GM18907 (cell line): ENCODE measurements around the gene ST14.

Source experiments
- ATAC-seq: cut with Tn5 transposase; IDR thresholded peaks from one replicate; pipeline ENCODE4 v1.9.1; 2021; ENCODE audit warnings: mild to moderate bottlenecking, moderate library complexity; ENCODE audit not compliant: unreplicated experiment

ST14 gene

GRCh38 chr11:130133716-130134115 is 25.9 kb upstream of the ST14 start:
- no peak for ATAC-seq

- no peak for ATAC-seq
Measured at GRCh38 chr11:130136107-130136506, 23.5 kb upstream of the ST14 start.

DNA sequence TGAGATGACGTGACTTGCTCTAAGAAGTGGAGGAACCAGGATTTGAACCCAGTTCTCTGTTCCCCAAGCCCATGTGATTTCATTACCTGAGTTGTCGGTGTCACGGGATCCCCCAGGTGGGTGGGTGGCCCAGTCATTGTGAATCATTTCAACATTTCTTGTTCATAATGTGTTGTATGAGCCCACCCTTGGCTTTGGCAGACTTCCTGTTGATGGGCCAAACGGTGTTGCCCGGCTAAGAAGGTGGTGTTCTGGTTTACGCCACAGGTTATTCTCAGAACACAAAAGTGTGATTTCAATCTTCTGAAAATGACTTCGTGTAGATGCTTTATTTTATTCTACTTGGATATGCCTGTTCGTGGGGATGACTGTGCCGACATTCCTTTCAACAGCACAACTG is 21.6 kb upstream of the ST14 start:
- ATAC-seq: no peak

- no peak for ATAC-seq
Measured at GRCh38 chr11:130139401-130139800, 20.2 kb upstream of the ST14 start.

DNA sequence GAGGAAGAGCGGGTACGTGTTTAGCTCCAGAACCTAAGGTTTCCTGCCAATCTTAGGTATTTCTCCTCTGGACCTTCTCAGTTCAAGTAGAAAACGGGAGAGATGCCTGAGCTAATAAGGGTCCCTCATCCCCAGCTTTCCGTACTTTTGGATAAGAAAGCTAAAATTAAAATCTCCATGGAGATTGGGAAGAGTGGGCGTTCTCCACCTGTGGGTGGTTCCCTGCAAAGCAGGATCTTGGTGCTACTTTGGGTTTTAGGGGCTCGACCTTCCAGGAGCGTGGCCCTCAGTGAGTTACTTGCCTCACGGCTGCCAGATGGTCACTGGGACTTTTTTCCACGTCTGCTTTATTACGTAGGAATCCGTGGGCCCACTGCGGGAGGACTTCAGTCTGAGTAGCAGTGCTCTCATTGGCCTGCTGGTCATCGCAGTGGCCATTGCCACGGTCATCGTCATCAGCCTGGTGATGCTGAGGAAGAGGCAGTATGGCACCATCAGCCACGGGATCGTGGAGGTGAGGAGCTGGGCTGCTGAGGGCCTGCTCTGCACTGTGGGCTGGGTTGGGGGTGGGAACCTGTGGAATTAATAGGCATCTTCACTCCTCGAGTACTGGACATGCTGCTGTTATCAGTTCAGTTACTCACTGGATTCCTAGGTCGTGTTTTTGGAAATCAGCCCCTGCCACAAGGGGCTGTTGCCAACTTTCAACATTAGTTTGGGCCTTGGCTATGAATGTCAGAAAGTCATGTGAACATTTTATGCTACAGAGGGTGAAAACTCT is 17.8 kb upstream of the ST14 start:
- ATAC-seq: no peak

DNA sequence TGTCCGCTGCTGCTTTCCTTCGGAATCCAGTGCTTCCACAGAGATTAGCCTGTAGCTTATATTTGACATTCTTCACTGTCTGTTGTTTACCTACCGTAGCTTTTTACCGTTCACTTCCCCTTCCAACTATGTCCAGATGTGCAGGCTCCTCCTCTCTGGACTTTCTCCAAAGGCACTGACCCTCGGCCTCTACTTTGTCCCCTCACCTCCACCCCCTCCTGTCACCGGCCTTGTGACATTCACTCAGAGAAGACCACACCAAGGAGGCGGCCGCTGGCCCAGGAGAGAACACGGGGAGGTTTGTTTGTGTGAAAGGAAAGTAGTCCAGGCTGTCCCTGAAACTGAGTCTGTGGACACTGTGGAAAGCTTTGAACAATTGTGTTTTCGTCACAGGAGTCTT is 15.4 kb upstream of the ST14 start:
- no peak for ATAC-seq

- no peak for ATAC-seq
Measured at GRCh38 chr11:130144861-130145281, 14.7 kb upstream of the ST14 start.

- ATAC-seq: no peak
Measured at GRCh38 chr11:130145311-130145812, 14.2 kb upstream of the ST14 start.

DNA sequence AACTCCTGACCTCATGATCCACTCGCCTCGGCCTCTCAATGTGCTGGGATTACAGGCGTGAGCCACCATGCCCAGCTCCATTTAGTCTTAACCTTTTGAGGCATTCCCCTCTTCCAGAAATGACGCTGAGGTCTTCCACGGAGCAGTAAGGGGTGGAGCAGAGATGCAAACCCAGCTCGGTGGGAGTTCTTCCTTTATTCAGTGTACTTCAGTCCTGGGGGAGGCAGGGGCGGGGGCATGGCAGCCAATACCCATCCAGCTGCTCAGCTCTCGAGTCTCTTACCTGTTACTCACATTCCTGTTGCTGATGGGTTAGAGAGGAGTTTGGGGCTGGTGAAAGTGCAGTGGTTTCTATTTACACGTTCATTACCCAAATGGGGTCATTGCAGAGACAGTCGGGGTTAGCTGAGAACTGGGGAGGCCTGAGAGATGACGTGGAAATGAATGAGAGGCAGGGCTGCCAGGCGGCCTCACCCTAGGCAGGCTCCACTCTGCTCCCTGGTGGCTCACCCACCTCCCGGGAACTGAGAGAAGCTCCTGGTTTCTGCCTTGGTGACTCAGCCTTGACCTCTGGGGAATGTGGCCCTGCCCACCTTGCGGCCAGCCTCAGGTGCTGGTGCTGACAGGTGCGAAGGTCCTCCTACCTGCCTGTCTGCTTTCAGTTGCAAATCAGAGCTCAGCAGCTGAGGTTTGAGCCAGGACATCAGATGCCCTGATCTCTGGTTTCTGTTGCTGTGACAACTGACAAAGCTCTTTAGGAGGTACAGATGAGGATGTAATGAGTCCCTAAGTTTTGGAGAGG is 13.4 kb upstream of the ST14 start:
- peak; percentile 27 for ATAC-seq

DNA sequence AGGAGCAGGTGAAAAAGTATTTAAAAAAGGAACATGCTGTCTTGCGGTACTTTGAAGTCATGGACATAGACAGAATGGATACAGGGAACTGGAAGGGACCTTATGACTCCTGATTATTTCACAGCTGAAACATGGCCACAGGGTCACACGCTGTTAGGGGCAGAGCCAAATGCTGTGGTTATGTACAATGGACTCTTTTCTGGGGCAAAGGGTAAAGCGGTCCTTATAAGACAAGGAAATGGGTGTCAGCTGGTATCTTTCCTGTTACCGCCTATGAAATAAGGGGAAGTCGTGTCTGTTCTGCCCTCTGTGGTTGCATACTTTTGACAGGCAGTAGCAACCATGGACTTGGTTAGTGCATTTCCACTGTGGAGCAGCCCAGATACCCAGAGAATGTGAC is 12.8 kb upstream of the ST14 start:
- peak; percentile 56 for ATAC-seq

DNA sequence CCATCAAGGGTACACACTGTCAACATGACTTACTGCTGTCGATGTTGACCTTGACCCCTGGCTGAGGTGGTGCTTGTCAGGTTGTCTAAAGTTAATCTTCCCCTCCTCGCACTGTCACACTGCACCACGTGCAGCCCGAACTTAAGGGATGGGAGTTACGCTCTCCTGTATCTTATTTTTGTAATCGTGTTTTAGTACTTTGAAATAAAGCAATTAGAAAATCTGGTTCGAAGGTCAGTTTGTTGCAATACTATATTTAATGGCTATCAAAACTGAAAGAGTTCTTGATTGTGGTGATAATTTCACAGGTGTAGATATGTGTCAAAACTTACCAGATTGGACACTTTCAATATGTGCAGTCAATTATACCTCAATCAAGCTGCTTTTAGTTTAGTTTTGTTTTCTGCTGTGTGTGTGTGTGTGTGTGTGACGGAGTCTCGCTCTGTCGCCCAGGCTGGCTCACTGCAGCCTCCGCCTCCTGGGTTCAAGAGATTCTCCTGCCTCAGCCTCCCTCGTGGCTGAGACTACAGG is 10.7 kb upstream of the ST14 start:
- ATAC-seq: no peak

GRCh38 chr11:130150790-130151189 is 8.8 kb upstream of the ST14 start:
- no peak for ATAC-seq

GRCh38 chr11:130151196-130151595 is 8.4 kb upstream of the ST14 start:
- no peak for ATAC-seq

- ATAC-seq: no peak
Measured at GRCh38 chr11:130156108-130157022, 3.2 kb upstream of the ST14 start.

- no peak for ATAC-seq
Measured at GRCh38 chr11:130157101-130157500, 2.5 kb upstream of the ST14 start.

GRCh38 chr11:130157840-130158239 is 1.7 kb upstream of the ST14 start:
- ATAC-seq: no peak

- no peak for ATAC-seq
Measured at GRCh38 chr11:130159139-130159538, 443 bp upstream of the ST14 start.

DNA sequence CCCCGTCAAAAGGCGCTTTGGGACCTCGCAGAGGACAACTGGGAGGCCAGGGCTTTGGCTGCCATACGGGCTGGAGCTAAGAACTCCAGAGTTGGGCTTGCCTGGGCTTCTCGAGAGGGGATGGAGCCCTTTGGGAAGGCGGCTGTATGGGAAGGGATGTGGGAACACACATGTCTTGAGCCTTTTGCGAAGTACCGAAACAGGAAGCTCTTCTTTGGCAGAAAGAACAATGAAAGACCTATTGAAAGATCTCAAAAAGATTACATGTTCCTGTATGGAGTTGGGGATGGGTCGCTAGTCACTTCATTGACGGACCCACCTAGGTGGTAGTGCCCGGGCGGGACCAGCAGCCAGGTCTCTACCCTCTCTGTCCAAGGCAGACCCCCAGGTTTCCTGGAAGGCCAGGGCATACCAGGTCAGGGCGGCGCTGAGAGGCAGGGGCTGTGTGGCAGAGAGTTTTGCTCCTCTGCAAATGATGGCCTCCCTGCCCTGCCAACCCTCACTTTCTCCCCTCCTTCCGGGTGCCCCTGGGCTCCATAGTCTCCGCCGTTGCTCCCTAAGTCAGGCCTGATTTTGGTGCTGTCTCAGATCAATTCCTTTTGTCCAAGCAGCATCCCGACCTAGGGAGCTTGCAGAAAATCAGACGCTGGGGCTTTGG is 1.0 kb downstream of the ST14 start:
- no peak for ATAC-seq

GRCh38 chr11:130161441-130162145 is 2.0 kb downstream of the ST14 start:
- no peak for ATAC-seq

DNA sequence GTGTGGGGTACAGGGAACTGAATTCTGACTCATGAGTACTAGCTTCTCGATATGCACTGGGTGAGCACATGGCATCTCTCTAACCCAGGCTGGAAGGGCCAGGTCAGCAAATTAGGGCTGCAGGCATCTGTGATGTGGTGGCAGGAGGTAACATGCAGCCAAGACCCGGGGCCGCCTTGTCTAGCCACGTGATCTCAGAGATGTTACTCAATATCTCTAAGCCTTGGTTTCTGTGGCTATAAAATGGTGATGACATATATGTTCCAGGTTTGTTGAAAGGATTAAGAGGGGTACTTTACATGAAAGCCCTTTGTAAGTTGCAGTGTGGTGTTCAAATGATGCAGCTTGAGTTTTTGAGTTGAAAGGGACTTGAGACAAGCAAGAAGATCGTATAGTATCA is 3.2 kb downstream of the ST14 start:
- no peak for ATAC-seq
